Esophagus muscularis mucosa (tissue), 3 donors: ENCODE results near the gene PCDH1.

Source experiments
- CTCF ChIP-seq, 3 experiments: fragments of 200-600 bp in 2 of 3; fragments of 450-650 bp in 1 of 3; sonication (generic) in 2 of 3; IDR thresholded peaks; one replicate each; pipeline ENCODE4 v1.5.1; 2017 to 2019; ENCODE audit warnings: antibody characterized with exemption in 3 of 3, mild to moderate bottlenecking in 2 of 3, moderate library complexity in 1 of 3
- POLR2A ChIP-seq: fragments of 450-650 bp; IDR thresholded peaks from one replicate; pipeline ENCODE4 v1.6.1; 2017; ENCODE audit warnings: antibody characterized with exemption, moderate library complexity, mild to moderate bottlenecking, low read depth

DNA sequence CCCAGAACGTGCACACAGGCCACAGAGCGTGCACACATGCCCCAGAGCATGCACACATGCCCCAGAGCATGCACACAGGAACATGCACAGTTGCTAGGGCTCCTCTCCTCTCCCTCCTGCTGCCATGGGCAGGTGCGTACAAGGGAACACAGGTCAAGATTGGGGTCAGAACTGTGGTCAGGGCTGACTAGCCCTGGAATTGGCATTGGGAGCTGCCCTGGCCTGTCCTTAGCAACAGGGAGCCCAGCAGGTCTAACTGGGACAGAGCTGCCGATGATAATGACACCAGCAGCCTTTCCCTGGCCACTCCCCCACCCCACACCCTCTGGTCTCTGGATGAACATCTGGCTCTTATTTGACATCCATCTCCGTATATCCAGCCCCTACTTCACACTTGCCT lies 8.0 kb downstream of the PCDH1 start:
- TF ChIP-seq POLR2A (no peak), CTCF (IDR thresholded peaks at IDR 0.05) (no peak)
